Skeletal muscle satellite cell (primary cell): Measurements from ENCODE around the gene GBP7.

Source experiments
- H3K27me3 ChIP-seq: 2 replicates; pipeline ENCODE4 v1.7.0; 2013; ENCODE audit warnings: low read length; ENCODE audit not compliant: control insufficient read depth, insufficient read depth
- H3K36me3 ChIP-seq: 2 replicates; pipeline ENCODE4 v1.7.0; 2013; ENCODE audit warnings: mild to moderate bottlenecking, control low read depth, low read length; ENCODE audit not compliant: insufficient read depth
- H3K4me1 ChIP-seq: 2 replicates; pipeline ENCODE4 v1.7.0; 2013; ENCODE audit warnings: low read length; ENCODE audit not compliant: control insufficient read depth, insufficient read depth
- H3K4me2 ChIP-seq: 2 replicates; pipeline ENCODE4 v1.7.0; 2013; ENCODE audit warnings: mild to moderate bottlenecking, low read length
- H3K4me3 ChIP-seq: 2 replicates; pipeline ENCODE4 v1.7.0; 2013; ENCODE audit warnings: low read length
- H3K9ac ChIP-seq: 2 replicates; pipeline ENCODE4 v1.7.0; 2013; ENCODE audit warnings: mild to moderate bottlenecking, low read depth, low read length, moderate library complexity
- H3K9me3 ChIP-seq: replicated peaks from 2 replicates; pipeline ENCODE4 v1.7.0; 2013; ENCODE audit warnings: mild to moderate bottlenecking, control low read depth, low read length

The GBP7 gene

GRCh38 chr1:89169166-89169565 lies 6.6 kb downstream of the GBP7 start:
- no peak overlapping the region for H3K9ac ChIP-seq
- no peak overlapping the region for H3K4me2 ChIP-seq
- no peaks in the 10 kb centered on the region for H3K4me1 ChIP-seq
- no peaks in the 10 kb centered on the region for H3K27me3 ChIP-seq
- H3K9me3 ChIP-seq = no peaks in the 10 kb centered on the region
- H3K4me3 ChIP-seq = no peak overlapping the region
- no peaks in the 10 kb centered on the region for H3K36me3 ChIP-seq

GRCh38 chr1:89167590-89168230 lies 8.1 kb downstream of the GBP7 start:
- Histone ChIP-seq H3K36me3 (no peaks in the 10 kb centered on the region), H3K4me3 (no peak overlapping the region), H3K9ac (no peak overlapping the region), H3K4me2 (no peak overlapping the region), H3K9me3 (no peaks in the 10 kb centered on the region), H3K4me1 (no peaks in the 10 kb centered on the region), H3K27me3 (no peaks in the 10 kb centered on the region)

- no peaks in the 10 kb centered on the region for H3K9me3 ChIP-seq
- no peak overlapping the region for H3K9ac ChIP-seq
- no peaks in the 10 kb centered on the region for H3K4me1 ChIP-seq
- no peaks in the 10 kb centered on the region for H3K36me3 ChIP-seq
- H3K27me3 ChIP-seq = no peaks in the 10 kb centered on the region
- H3K4me3 ChIP-seq = no peak overlapping the region
- H3K4me2 ChIP-seq = no peak overlapping the region
These were observed 9.1 kb downstream of the GBP7 start for GRCh38 chr1:89166705-89167104.

- H3K4me3 ChIP-seq = no peak overlapping the region
- H3K4me2 ChIP-seq = no peak overlapping the region
- no peak overlapping the region for H3K9ac ChIP-seq
- H3K9me3 ChIP-seq = no peaks in the 10 kb centered on the region
- H3K27me3 ChIP-seq = no peaks in the 10 kb centered on the region
- no peaks in the 10 kb centered on the region for H3K36me3 ChIP-seq
- H3K4me1 ChIP-seq = no peaks in the 10 kb centered on the region
These were observed 10.0 kb downstream of the GBP7 start for GRCh38 chr1:89165811-89166210.

- H3K9me3 ChIP-seq = no peaks in the 10 kb centered on the region
- H3K27me3 ChIP-seq = no peaks in the 10 kb centered on the region
- H3K36me3 ChIP-seq = no peaks in the 10 kb centered on the region
- no peak overlapping the region for H3K4me2 ChIP-seq
- no peaks in the 10 kb centered on the region for H3K4me1 ChIP-seq
- H3K4me3 ChIP-seq = no peak overlapping the region
- no peak overlapping the region for H3K9ac ChIP-seq
These were observed 24.8 kb downstream of the GBP7 start for GRCh38 chr1:89151047-89151446.

- Histone ChIP-seq H3K9me3 (no peaks in the 10 kb centered on the region), H3K4me2 (no peak overlapping the region), H3K9ac (no peak overlapping the region), H3K36me3 (no peaks in the 10 kb centered on the region), H3K4me1 (no peaks in the 10 kb centered on the region), H3K27me3 (no peaks in the 10 kb centered on the region), H3K4me3 (no peak overlapping the region)
These were observed 25.8 kb downstream of the GBP7 start for GRCh38 chr1:89149976-89150375.

- H3K36me3 ChIP-seq = no peaks in the 10 kb centered on the region
- H3K9me3 ChIP-seq = no peaks in the 10 kb centered on the region
- no peak overlapping the region for H3K9ac ChIP-seq
- no peaks in the 10 kb centered on the region for H3K4me1 ChIP-seq
- no peaks in the 10 kb centered on the region for H3K27me3 ChIP-seq
- H3K4me3 ChIP-seq = no peak overlapping the region
- no peak overlapping the region for H3K4me2 ChIP-seq
These were observed 26.6 kb downstream of the GBP7 start for GRCh38 chr1:89149229-89149628.

GRCh38 chr1:89147678-89148658 lies 27.8 kb downstream of the GBP7 start:
- Histone ChIP-seq H3K4me3 (no peak overlapping the region), H3K9me3 (no peaks in the 10 kb centered on the region), H3K4me2 (no peak overlapping the region), H3K36me3 (no peaks in the 10 kb centered on the region), H3K9ac (no peak overlapping the region), H3K27me3 (no peaks in the 10 kb centered on the region), H3K4me1 (no peaks in the 10 kb centered on the region)

- Histone ChIP-seq H3K9ac (no peak overlapping the region), H3K36me3 (no peaks in the 10 kb centered on the region), H3K9me3 (no peaks in the 10 kb centered on the region), H3K4me3 (no peak overlapping the region), H3K4me2 (no peak overlapping the region), H3K27me3 (no peaks in the 10 kb centered on the region), H3K4me1 (no peaks in the 10 kb centered on the region)
These were observed 29.1 kb downstream of the GBP7 start for GRCh38 chr1:89146721-89147120.

- no peaks in the 10 kb centered on the region for H3K36me3 ChIP-seq
- H3K27me3 ChIP-seq = no peaks in the 10 kb centered on the region
- H3K4me3 ChIP-seq = no peak overlapping the region
- no peak overlapping the region for H3K9ac ChIP-seq
- H3K9me3 ChIP-seq = no peaks in the 10 kb centered on the region
- H3K4me1 ChIP-seq = no peaks in the 10 kb centered on the region
- no peak overlapping the region for H3K4me2 ChIP-seq
These were observed 32.3 kb downstream of the GBP7 start for GRCh38 chr1:89143484-89143883.

- no peak overlapping the region for H3K4me2 ChIP-seq
- no peak overlapping the region for H3K9ac ChIP-seq
- no peak overlapping the region for H3K4me3 ChIP-seq
- no peaks in the 10 kb centered on the region for H3K9me3 ChIP-seq
- no peaks in the 10 kb centered on the region for H3K27me3 ChIP-seq
- H3K36me3 ChIP-seq = no peaks in the 10 kb centered on the region
- H3K4me1 ChIP-seq = no peaks in the 10 kb centered on the region
These were observed 33.6 kb downstream of the GBP7 start for GRCh38 chr1:89142160-89142559.
